Right renal cortex interstitium (tissue), 3 donors: ENCODE results near the gene KIF20A. TPM values are rescaled to one million over a fixed set of nuclear protein-coding genes. Genes with fewer than 3 reads are reported as not detected.
"Not testable (repeated sequence)": the region's sequence is repeated elsewhere in the genome, so short reads cannot be mapped to it uniquely, and the experiment has no call there.

Experiments
- DNase-seq, 3 donors: peaks; one replicate each; pipeline ENCODE4 v3.0.0-alpha.2; 2013; ENCODE audit warnings: low read depth in 3 of 3, low spot score in 2 of 3
- polyA plus RNA-seq, 3 donors: library from polyadenylated mRNA; unstranded; fragments of 120-200 nt; gene quantifications; one replicate each; pipeline ENCODE4 v1.2.1, GENCODE V29; 2013; ENCODE audit not compliant: insufficient read length in 3 of 3

KIF20A gene
- polyA plus RNA-seq = 10 to 100 TPM; 44.0 to 47.8 (median 47.0) TPM

DNA sequence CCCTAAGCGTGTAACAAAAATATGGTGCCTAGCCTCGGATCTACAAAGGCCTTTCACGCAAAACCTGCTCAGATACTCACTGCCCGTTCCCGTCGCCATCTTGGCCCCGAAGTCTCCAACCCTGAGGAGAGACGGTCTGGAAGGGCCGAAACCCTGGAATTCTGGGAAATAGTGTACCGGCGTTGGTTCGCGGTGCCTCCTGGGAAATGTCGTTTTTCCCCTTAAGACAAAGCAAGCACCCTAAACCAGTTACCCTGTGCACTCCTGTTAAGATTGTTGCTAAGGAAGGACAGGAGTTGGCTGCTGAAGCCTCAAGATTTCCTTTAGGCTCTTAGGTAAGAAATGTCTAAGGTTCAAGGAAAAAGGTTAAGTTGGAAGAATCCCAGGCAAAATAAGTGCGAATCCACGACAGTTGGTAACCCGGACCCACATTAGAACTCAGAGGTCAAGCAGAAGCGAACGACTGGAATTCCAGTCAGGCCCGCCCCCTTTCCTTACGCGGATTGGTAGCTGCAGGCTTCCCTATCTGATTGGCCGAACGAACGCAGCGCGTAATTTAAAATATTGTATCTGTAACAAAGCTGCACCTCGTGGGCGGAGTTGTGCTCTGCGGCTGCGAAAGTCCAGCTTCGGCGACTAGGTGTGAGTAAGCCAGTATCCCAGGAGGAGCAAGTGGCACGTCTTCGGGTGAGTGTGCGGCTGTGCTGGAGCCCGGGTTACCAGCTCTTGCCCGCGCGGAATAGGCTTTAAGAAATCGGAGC lies at the start of gene KIF20A, which contains the start of gene BRD8:
Gene KIF20A, plus strand, starts transcription at position 597 of the 761 bp plus-strand sequence. CDS start 569 bp downstream, outside the sequence.
Gene BRD8, minus strand, starts transcription at position 115 of the 761 bp plus-strand sequence. Its CDS starts 16 bp downstream, at position 99.
- DNase-seq = peak; percentile 94 to 99 (median 95)

- DNase-seq = no peak
Measured at GRCh38 chr5:138129347-138129746, 49.6 kb upstream of the KIF20A start.

- no peak for DNase-seq
Measured at GRCh38 chr5:138132543-138132942, 46.4 kb upstream of the KIF20A start.

GRCh38 chr5:138138949-138139780 lies 39.7 kb upstream of the KIF20A start, which contains the start of gene NME5:
Gene NME5, minus strand, starts transcription at chr5:138139428. Its CDS starts 648 bp downstream, at chr5:138138780.
- peak; percentile 57 to 67 (median 60) for DNase-seq

DNA sequence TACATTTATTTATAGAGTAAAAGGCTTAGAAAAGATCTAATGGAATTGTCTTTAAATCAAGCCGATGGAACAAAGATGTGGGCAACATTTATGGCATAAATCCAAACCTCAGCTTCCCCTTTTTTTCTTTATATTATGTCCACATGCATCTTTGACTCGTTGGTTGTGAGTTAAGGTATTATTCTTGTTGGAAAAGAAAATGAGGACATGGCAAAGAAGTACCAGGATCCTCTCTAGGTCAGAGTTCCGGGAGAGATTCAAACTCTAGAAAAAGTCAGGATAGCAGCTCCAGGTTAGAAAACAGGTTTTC lies 39.2 kb upstream of the KIF20A start:
- DNase-seq = no peak

GRCh38 chr5:138140268-138140667 lies 38.6 kb upstream of the KIF20A start:
- DNase-seq = no peak

GRCh38 chr5:138141734-138142133 lies 37.2 kb upstream of the KIF20A start:
- no peak for DNase-seq

DNA sequence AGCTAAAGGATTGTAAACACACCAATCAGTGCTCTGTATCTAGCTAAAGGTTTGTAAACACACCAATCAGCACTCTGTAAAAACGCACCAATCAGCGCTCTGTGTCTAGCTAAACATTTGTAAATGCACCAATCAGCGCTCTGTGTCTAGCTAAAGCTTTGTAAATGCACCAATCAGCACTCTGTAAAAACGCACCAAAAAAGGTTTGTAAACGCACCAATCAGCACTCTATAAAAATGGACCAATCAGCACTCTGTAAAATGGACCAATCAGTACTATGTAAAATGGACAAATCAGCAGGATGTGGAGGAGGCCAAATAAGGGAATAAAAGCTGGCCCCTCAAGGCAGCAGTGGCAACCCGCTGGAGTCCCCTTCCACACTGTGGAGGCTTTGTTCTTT lies 35.3 kb upstream of the KIF20A start:
- DNase-seq = not testable (repeated sequence)

DNA sequence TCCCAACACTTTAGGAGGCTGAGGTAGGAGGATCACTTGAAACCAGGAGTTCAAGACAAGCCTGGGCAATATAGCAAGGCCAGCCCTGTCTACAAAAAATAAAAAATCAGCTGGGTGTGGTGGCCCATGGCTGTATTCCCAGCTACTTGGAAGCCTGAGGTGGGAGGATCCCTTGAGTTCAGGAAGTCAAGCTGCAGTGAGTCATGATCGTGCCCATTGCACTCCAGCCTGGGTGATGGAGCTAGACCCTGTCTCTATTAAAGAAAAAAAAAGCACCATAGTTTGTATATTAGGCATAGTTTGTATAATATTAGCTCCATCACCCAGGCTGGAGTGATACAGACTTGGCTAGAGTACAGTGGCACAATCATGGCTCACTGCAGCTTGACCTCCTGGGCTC lies 30.1 kb upstream of the KIF20A start:
- no peak for DNase-seq

GRCh38 chr5:138149530-138149929 lies 29.4 kb upstream of the KIF20A start:
- DNase-seq = no peak

GRCh38 chr5:138155977-138156376 lies 22.9 kb upstream of the KIF20A start:
- not testable (repeated sequence) for DNase-seq

GRCh38 chr5:138157626-138158025 lies 21.3 kb upstream of the KIF20A start:
- DNase-seq = no peak

GRCh38 chr5:138159666-138160065 lies 19.2 kb upstream of the KIF20A start:
- DNase-seq = no peak

DNA sequence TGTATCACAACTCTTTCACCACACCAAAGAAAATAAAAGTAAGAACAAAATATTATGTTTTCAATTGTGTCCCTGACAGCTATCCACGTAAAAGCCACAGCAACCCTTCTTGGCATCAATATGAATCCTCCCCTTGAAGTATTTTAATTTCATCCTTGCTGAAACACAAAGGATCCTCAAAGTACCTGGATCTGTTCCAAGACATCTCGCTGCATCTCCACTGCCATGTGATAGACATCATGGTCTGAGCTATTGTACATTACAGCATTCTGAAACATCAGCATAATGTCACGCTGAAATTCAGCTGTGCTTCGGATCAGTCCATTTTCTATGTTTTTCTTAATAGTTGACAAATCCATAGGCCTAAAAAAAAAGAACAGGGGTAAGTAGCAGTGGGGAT lies 18.2 kb upstream of the KIF20A start:
- no peak for DNase-seq

- no peak for DNase-seq
Measured at GRCh38 chr5:138163721-138164120, 15.2 kb upstream of the KIF20A start.

- no peak for DNase-seq
Measured at GRCh38 chr5:138169124-138169523, 9.8 kb upstream of the KIF20A start.

- DNase-seq = no peak
Measured at GRCh38 chr5:138170299-138170698, 8.6 kb upstream of the KIF20A start.

- peak in 1 of 3 donors; percentile 23 for DNase-seq
Measured at GRCh38 chr5:138177941-138178515, 884 bp upstream of the KIF20A start.

DNA sequence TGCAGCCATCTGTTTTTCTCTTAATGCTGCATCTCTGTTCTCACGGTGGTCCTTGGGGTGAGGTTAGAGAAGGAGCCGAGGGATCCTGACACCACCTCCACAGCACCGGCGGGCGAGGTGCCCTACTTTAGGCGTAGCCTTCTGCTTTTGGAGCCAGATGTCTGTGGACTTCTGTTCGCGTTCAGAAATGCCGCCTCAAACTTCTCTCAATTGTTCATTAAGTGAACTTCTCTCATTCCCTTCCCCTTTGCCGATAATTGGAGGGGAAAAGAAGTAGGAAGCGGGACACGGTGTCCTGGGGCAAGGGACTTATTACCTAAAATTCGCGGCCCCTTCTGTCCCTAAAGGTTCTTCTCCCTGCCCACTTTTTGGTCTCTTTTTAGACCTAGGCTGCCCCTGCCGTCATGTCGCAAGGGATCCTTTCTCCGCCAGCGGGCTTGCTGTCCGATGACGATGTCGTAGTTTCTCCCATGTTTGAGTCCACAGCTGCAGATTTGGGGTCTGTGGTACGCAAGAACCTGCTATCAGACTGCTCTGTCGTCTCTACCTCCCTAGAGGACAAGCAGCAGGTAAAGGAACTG lies 455 bp downstream of the KIF20A start:
- no peak for DNase-seq

DNA sequence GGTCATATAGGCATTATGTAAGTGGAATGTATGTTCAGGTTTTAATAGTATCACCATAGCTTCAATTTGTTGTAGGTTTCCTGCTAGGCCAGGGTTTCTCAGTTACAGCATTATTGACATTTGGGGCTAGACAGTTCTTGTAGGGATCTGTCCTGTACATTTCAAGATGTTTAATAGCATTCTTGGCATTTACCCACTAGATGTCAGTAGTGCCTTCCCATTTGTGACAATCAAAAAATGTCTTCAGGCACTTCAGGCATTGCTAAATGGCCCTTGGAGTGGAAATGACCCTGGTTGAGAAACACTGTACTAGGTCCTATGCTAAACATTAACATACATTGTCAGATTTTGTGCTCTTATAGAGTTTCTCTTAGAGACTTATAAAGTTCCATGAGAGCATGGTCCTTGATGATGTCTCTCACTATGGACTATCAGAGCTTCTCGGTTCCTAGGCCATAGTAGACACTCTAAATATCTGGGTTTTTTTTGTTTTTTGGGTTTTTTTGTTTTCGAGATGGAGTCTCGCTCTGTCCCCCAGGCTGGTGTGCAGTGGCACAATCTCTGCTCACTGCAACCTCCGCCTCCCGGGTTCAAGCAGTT lies 1.4 kb downstream of the KIF20A start:
- peak in 1 of 3 donors; percentile 32 for DNase-seq
